ENCODE results near the gene PDE2A.

The PDE2A gene

GRCh38 chr11:72589802-72590761 is 84.1 kb downstream of the PDE2A start:
- peak; percentile 79 for DNase-seq

DNA sequence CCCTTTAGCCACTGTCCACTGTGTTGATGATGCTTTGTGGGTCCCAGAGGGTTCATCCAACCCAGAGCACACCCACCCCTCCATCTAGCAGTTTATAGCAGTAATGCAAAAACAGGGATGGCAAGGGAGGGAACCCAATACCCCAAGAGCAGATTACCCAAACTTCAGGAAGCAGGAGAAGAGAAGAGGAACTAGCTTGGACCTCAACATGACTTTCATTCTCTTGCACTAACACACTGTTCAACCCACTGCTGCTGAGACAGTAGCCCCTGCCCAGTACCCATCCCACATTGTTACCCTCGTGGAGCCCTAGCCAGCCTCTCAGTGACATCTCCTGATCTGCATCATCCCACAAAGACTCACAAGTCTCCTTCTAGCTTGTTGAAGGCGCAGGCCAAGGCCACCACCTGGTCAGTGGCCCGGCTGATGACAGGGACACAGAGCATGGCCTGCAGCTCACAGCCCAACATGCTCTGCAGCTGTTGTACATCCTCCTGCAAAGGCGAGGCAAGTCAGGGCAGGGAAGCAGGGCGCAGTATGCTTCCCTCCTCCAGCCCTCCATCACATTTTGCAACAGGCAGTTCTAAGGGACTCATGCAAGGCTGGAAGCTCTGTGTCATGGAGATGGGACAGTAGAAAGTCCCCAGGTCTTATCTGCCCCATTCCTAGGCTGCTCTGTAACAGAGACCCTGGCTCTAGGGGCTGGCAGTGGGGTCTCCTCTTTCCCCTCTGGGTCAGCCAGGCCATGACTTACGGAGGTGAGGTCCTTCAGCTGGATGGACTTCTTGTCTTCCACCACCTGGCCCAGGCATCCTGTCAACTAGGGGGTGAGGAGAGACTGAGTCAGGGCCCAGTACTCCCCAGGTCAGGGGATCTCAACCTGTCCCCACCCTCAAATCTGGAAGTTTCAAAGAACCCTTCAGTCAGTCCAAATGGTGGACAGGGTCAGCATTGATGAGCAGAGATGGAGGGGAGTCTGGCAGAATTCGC is 85.5 kb downstream of the PDE2A start:
- no peak for DNase-seq

DNA sequence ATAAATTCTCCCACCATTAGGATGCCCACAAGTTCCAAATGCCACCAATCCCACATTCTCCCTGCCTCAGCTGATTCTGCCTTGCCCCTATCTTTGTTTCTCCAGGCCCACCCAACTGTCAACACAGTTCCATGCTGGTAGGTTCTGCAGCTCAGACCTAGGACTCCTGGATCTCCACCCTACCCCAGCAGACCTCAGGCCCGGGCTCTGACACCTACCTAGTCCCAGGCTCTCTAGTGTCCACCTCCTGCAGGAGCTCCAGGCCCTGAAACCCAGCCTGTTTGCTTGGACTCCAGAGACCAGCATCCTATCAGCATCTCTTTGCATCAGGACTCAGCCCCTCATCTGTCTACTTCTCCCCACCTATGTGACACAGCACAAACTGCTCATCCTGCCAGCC is 86.5 kb downstream of the PDE2A start:
- DNase-seq: no peak

DNA sequence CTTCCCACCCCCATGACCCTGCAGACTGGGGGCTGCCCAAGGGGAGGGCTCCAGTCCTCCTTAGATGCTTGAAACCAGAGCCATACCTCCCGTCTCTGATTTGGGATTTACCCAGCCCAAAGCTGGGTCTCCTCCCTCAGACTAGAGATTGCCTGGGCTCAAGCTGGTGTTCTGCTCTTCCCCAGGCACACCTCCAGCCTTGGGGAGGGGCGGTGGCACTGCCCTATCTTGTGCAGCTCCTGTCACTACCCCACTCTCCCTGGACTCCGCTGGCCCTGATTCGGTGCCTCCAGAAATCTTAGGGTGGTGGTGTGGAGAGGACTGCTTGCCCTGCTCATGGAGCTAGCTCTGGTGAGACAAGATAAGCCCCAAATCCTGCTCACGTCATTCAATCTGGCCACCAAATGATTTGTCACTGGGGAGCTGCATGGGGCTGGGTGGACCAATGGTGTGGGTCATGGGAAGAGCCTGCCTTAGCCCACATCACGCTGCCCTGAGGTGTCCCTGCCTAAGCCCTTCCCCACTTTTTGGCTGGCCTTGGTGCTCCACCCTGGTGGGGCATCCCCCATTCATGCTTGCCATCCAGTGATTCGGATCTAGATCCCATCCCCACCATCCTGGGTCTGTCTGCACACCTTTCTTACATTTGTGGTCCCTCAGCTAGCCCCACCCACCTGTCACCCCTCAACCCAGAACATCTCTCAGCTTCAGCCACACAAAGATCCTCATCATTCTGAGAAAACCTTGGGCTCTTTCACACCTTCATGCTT is 87.7 kb downstream of the PDE2A start:
- no peak for DNase-seq

DNA sequence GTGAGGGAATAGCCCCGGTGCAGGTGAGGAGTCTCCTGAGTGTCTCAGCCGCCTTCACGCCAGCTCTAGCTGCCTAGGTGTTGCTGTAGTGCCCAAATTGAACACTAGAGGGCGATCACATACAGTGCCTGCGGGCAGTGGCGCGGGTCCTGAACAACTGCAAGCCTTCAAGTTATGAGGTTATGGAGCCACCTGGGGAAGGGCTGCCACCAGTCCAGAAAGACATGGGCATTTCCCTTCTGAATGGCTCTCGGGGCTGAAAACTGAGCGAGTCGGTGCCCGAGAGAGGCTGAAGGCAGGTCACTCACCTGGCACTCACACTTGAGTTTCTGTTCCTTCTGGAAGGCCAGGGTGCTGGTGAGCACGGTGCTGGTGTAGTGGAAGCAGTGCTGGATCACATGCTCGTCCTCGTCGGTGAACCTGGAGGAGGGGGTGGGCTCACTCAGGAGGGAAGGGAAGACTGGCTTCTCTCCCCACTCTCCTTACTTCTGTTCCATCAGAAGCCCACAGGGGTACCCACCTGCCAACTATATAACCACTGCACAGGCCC is 88.4 kb downstream of the PDE2A start:
- DNase-seq: peak; percentile 60

DNA sequence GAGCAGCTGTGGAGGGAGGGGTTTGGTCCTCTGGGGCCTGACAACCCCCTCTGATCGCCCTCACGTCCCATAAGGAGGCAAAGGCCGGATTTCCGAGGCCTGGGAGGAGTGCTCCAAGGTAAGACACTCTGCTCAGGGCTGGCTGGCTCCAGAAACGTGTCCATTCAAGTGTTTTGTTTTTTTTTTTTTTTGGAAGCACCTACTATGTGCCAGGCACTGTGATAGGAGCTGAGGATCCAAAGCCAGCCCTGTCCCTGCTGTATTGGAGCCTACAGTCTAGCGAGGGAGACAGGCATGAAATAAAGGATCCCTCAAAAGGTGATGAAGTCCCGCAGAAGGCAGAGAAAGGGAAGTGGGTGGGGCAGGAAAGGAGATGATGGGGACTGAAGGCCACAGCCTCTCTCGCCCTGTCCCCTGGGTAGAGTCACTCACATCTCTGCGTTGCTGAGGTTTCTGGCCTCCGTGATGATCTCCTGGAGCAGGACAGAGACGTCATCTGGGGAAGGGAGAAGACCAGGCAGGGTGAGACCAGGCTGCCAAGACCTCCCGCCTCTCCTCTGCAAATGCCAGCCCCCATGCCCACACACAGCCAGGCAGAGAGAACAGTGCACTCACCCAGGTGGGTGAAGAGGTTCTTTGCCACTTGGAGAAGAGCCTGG is 89.2 kb downstream of the PDE2A start:
- no peak for DNase-seq

- peak; percentile 26 for DNase-seq
Observed at GRCh38 chr11:72584293-72584938, 89.8 kb downstream of the PDE2A start.

DNA sequence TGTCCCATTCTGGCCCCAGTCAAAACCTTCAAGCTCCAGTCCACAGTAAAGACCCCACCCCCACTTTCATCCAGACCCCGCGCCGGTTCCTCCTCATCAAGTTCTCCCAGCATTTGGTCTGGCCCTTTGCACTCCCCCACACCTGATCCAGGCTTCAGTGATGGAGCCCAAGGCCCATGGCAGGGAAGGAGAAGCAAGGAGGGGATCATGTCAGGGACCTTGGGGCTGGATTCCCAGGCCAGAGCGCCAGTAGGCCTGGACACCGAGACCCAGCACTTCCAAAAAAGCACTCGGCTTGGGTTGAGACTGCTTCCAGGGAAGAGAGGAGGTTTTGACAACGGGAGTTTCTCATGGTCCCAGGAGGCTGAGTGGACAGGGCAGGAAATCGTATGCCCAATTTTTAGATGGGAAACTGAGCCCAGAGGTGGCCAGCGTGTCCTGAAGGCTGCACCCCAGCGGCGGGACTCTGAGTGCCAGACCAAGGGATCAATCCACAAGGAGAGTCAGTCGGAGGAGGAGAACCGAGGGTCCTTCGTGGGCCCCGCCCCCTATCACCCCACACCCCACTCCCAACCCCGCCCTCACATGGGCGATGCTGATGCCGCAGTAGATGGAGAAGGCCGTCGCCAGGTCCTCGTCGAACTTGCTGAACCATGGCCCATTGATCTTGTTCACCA is 90.5 kb downstream of the PDE2A start:
- no peak for DNase-seq

GRCh38 chr11:72583177-72583553 is 91.1 kb downstream of the PDE2A start:
- no peak for DNase-seq

- DNase-seq: no peak
Observed at GRCh38 chr11:72582206-72583176, 91.7 kb downstream of the PDE2A start.

GRCh38 chr11:72581067-72581466 is 93.2 kb downstream of the PDE2A start:
- no peak for DNase-seq

- DNase-seq: no peak
Observed at GRCh38 chr11:72580642-72580950, 93.6 kb downstream of the PDE2A start.

- no peak for DNase-seq
Observed at GRCh38 chr11:72579816-72580641, 94.2 kb downstream of the PDE2A start.

GRCh38 chr11:72578991-72579815 is 95.0 kb downstream of the PDE2A start:
- no peak for DNase-seq

GRCh38 chr11:72578566-72578965 is 95.7 kb downstream of the PDE2A start:
- DNase-seq: no peak

- DNase-seq: no peak
Observed at GRCh38 chr11:72578051-72578450, 96.2 kb downstream of the PDE2A start.

DNA sequence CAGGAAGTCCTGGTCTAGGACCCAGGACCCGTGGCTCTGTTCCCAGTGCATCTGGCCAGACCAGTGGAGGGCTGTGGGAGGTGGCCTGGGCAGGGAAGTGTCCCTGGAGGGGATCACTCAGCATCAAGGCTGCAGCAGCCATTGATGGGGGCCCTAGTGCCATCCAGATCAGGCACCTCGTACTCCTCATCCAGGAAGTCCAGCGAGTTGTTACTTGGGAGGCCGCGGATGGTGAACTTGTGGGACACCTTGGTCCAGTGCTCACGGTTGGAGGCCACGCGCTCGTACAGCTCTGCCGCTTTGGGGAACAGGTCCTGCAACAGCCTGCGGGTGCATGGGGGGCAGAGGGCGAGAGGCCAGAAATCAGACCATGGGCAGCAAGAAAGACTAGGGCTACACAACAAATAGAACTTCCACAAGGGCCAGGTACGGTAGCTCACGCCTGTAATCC is 96.9 kb downstream of the PDE2A start:
- no peak for DNase-seq

All from right kidney (tissue), 1 donor.